NCI-H2029 treated with DMSO at 0.1 percent for 48 hours (cell line): ENCODE results near the gene SCN8A.

Experiments used
- DNase-seq: peaks from one replicate; lab custom pipeline; 2025; lab: John Stamatoyannopoulos, UW

SCN8A gene

DNA sequence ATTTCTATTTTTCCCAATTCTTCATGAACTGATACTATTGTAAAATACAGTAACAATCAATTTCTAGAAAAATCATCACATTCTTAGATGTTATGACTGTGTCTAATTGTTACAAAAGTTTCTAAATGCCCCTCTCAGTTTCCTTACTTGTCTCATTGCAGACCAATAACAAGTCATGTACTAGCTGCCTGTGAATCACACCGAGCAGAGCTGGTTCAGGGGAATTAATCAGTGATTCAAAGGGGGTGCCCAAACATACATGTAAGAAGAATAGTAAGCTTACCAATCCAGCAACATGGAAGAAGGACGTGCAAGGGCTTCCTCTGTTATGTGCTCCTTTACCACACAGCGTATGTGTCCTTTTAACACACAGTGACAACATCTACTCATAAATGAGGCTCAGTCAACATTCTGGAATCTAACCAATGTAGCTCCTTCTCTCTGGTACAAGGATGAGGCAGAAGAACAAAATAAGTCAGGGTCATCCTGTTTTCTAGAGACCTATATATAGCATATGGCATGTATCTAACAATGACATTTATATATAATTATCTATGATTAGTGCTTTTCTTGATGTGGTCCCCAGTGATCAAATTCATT, 126.4 kb downstream of the SCN8A start:
- DNase-seq, result no peak

GRCh38 chr12:51721282-51721940, 130.4 kb downstream of the SCN8A start:
- DNase-seq, result no peak

GRCh38 chr12:51722431-51722830, 131.4 kb downstream of the SCN8A start:
- no peak for DNase-seq

DNA sequence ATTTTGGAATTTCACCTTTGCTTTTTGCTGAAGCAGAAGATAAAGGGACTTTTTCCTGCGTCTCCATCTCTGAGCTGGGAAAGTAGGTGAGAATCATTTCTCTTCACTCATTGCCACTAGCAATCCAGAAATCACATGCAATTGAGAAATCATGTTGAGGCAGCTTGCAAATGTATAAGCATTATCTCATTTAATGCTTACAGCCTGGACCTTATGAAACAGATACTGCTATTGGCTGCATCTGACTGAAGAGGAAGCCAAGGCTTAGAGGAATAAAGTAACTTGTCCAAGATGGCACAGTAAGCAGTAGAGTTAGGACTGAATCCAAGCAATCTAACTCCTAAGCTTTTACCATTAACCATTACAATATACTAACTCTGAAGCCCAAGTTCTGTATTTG, 135.1 kb downstream of the SCN8A start:
- DNase-seq, result no peak

- no peak for DNase-seq
These were observed 135.9 kb downstream of the SCN8A start for GRCh38 chr12:51726931-51727330.

DNA sequence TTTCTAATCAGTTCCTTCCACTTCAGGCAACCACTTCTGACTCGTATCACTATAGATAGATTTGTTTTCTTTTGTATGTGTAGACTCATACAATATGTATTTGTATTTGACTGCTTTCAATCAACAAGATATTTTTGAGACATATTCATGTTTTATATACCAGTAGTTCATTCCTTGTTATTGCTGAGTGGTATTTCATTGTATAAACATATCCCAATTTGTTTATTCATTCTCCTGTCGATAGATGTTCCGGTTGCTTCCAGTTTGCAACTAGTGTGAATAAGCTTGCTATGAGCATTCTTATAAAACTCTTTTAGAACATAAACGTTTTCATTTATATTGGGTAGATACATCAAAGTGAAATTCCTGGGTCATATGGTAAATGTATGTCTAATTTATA, 138.3 kb downstream of the SCN8A start:
- DNase-seq, result no peak

- DNase-seq, result no peak
These were observed 139.7 kb downstream of the SCN8A start for GRCh38 chr12:51730745-51731144.

DNA sequence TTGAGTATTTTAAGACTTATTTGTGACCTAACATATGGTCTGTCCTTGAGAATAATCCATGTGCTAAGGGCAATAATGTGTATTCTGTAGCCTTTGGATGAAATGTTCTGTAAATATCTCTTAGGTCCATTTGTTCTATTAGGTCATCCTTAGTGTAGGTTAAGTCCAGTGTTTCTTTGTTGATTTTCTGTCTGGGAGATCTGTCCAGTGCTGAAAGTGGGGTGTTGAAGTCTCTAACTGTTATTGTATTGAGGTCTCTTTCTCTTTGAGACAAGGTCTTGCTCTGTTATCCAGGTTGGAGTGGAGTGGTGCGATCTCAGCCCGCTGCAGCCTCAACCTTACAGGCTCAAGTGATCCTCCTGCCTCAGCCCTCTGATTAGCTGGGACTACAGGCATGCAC, 149.5 kb downstream of the SCN8A start:
- DNase-seq, result no peak

DNA sequence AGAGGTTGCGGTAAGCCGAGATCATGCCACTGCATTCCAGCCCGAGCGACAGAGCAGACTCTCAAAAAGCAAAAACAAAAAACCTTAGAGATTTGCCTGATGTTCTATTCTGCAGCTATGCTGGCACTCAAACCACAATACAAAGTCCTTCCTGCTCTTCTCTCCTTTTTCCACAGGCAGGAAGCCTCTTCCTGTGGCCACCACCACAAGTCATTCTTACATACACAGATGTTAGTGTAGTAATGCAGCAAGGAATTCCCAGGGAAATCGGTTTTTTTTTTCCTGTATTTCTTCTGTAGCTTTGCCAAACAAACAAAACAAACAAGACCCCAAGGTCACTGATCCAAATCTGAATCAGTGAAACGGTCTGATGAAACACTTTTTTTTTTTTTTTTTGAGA, 153.2 kb downstream of the SCN8A start:
- DNase-seq, result no peak

DNA sequence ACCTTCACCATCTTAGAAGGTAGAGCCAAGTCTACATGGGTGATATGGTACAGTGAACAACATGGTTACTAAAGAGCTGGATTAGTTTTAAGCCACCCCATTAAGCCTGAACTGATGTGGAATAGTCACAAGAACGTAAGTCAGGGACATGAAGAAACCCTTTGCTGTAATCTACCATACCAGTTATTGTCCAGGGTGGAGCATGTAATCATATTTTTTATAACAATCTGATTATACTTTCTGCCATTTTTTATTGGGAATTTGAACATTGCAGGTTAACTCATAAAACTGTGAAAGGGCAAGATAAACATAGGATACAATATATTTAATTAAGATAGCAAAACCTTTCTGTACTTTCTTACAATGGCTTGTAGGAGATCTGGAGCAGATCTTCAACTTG, 153.9 kb downstream of the SCN8A start:
- no peak for DNase-seq

GRCh38 chr12:51746416-51746815, 155.4 kb downstream of the SCN8A start:
- no peak for DNase-seq

GRCh38 chr12:51748235-51748634, 157.2 kb downstream of the SCN8A start:
- no peak for DNase-seq

DNA sequence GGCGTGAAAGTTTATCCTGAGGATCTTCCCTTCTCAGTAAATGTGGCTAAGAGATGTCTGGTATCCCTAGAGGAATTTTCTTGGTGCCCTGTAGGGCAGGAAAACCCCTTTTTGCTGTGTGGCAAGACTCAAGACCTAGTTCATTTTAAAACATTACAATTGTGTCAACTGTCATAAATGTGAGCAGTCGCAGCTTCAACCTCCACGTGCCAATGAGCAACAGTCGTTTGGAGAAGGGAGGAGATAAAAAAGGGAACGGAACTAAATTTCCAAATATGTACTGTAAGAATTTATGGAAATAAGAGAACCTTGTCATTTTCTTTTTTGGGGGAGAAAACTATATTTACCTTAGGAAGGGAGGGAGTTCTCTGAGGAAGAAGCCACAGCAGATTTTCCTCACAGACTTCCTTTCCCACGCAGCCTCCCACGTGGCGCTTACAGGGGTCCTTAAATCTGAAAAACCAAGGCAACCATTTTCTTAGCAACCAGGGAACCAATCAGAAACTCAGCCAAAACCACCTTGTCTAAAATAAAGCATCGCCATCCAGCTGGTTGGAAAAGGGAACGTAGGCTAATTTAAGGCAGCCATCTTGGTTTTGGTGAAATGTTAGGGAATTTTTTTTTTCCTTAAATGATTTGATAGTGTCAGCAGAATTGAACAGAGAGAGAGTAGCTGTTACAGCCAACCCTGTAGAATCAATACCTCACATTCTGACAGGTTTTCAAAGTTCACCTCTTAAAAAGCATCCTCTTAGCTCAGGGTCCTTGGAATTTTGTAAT, 158.4 kb downstream of the SCN8A start:
- no peak for DNase-seq

GRCh38 chr12:51749986-51750317, 158.9 kb downstream of the SCN8A start:
- DNase-seq, result no peak

GRCh38 chr12:51751661-51752060, 160.6 kb downstream of the SCN8A start:
- no peak for DNase-seq

DNA sequence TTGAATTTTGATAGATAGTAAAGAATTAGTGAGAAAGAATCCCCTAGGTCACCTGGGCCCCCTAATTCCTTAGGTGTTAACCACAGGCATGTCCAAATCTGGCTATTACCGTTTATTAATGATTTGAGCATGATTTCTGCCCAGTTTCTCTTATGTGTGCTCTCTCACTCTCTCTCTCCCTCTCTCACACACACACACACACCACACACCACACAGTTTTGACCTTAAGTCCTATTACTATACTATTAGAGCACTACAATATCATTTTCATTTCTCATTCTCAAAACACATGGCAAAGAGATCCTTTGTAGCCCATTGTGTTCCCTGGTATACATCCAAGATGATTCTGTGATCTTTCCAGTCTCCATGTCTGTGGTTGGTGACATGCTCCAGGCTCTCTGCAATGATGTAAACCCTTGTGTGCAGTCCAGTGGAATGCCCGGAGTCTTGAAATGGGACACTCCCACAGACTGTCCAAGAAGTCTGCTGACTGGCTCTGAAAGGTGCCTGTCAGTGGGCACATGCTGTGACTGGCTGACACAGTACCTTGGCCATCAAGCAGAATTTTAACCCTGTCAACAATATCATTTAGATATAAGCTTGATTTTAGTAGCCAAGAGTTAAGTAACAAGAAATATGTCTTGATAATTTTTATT, 161.3 kb downstream of the SCN8A start:
- no peak for DNase-seq

DNA sequence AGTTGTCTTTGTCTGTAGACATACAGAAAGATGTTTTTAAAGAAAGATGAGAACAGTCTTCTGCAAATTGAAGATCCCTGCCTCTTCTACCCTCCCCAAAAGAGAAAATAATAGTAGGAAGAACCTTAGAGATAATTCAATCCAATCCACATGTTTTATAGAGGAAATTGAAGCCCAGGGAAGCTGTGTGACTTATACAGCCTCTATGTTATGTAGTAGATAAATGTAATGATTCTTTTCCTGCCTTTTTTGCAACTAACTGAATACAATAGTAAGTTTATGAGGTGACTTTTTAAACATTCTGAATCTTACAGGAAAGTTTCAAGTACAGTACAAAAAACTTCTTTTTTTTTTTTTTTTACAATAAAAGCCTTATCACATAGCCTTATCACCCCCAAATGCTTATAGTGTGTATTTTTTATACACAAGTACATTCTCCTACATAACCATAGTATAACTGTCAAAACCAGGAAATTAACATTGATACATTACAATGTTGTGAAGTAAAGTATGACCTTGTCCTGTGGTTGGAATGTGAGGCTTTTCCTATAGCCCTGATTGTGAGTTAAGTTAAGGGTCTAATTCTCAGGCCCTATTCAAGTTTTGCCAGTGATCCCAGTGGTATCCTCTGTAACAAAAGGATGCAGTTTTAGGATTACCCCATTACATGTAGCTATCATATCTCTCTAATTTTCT, 163.1 kb downstream of the SCN8A start:
- no peak for DNase-seq

- no peak for DNase-seq
These were observed 164.2 kb downstream of the SCN8A start for GRCh38 chr12:51755251-51755650.

GRCh38 chr12:51759175-51759574, 168.1 kb downstream of the SCN8A start:
- no peak for DNase-seq

DNA sequence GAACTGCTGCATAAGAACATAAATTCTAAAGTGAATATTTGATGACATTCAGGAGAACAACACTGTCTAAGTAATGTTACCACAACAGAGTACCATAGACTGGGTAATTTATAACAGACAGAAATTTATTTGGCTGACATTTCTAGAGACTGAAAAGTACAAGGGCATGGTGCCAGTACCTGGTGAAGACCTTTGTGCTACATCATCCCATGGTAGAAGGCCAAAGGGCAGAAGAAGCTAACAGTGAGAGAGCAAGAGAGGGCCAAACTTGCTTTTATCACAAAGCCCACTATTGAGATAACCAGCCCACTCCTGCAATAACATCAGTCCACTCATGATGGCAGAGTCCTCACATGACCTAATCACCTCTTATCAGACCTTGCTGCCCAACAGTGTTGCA, 168.7 kb downstream of the SCN8A start:
- no peak for DNase-seq

DNA sequence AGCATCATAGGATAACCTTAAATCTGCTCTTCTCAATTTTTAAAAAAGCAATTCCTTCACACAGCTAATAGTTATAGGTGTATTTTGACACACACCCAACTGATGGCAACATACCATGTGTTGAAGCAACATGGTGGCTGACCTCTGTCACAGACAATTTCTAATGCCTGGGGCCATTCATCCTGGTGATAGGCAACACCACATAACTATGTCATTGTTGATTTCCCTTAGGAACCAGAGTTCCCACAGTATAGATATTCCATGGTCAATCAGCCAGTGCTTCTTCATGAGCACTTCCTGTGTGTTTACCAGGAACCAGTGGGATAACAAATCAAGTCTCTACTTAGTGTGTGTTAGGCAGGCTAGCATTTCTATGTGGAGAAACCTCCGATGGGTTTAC, 169.2 kb downstream of the SCN8A start:
- DNase-seq, result no peak

- DNase-seq, result no peak
These were observed 172.7 kb downstream of the SCN8A start for GRCh38 chr12:51763743-51764142.
